ENCODE measurements around the gene TMEM52.
"Not testable (repeated sequence)": the region's sequence is repeated elsewhere in the genome, so short reads cannot be mapped to it uniquely, and the experiment has no call there.

Gene TMEM52

DNA sequence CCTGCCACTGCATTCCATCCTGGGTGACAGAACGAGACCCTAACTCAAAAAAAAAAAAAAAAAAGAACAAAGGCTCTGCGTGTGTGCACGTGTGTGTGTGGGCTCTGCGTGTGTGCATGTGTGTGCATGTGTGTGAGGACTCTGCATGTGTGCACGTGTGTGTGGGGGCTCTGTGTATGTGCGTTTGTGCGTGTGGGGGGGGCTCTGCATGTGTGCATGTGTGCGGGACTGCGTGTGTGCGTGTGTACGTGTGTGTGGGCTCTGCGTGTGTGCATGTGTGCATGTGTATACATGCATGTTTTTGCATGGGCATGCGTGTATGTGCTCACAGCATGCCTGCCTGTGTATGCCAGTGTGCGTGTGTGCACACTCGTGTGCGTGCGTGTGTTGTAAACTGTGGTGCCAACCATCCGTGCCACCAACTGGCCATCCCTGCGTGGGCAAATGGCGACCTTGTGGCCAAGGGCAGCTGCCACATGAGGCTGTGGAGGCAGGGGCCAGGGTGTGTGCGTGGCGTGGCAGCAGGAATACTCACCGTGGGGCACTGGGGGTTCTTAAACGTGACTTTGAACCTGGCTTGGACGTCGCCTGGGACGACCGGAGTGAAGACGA, 26.8 kb upstream of the TMEM52 start:
- no peak for DNase-seq (ENCODE audit: low read depth)

DNA sequence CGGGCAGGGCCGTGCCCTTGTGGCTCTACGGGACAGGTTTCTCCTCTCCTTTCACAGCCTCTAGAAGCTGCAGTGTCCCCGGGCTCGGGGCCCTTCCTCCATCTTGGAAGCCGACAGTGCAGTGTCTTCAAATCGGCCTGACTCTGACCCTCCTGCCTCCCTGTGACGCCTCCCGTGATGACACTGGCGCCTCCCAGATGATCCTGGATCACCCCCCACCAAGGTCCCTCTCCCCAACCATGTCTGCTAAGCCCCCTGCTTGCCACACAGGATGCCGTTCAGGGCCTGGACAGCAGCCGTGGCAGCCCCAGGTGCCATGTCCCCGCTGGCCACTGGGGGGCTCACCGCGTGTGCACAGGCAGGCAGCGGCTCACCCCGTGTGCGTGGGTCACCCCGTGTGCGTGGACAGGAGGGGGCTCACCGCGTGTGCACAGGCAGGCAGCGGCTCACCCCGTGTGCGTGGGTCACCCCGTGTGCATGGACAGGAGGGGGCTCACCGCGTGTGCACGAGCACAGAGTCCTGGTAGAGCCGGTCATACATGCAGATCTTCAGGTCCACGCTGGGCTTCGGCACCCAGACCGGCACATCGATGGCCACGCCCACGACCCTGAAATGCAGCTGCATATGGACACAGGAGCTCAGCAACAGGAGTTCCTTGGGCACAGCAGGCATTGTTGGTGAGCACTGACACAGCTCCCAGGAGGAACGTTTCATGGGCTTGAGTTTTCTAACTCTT, 24.9 kb upstream of the TMEM52 start:
- peak; percentile 44 for DNase-seq (ENCODE audit: low read depth)

DNA sequence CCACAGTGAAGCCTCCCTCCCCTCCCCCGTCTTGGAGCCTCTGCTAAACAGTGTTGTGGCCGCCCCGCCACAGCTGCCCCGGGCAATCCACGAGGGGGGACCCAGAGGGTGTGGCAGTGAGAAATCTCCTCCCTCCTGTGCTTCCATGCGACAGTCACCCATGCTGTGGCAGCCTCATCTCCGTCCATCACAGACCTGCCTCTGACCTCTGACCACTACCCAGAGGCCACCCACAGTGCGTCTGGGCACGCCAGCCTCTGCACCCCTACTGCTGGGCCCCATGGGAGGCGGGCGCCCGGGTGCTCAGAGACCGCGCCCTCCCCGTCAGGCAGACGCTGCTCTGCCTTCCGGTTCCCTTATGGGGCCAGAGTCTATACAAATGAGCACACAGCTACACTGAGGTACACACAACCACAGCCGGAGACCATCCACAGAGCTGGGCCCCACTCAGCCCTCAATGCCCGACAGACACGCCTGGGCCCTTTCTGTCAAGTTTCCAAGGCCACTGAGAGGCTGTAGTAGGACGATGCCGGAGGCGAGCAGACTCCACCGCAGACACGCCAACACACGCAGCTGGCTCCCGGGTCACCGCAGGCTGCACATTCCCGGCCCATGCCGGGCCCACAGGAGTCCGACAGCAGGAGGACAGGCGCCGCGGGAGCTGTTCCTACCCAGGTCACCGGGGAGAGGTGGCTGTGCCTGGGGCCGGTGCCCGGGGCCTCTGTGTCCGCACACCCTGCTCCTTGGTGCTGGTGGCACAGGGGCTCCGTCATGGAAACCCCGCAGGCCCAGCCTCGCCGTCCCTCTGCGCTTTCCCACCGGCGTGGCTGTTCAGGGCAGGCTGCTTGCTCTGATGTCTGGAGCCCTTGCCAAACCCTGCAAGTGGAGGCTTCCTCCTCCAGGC, 23.9 kb upstream of the TMEM52 start:
- no peak for DNase-seq (ENCODE audit: low read depth)

- no peak for DNase-seq (ENCODE audit: low read depth)
These were observed 23.0 kb upstream of the TMEM52 start for GRCh38 chr1:1941868-1942752.

GRCh38 chr1:1941211-1941841, 22.2 kb upstream of the TMEM52 start:
- DNase-seq (ENCODE audit: low read depth) = no peak

DNA sequence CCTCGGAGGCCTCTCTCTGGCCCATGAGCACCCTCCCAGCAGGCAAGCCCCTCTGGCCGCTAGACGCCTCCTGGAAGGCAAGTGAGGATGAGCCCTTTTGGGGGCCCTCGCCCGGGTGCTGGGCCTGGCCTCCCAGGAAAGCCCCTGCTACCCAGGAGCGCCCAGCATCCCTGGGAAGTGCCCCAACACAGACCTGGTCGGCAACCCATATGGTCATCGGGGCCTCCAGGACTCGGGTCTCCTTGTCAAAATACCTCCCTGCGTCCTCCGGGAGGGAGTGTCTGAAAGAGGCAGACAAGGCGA, 21.0 kb upstream of the TMEM52 start:
- no peak for DNase-seq (ENCODE audit: low read depth)

DNA sequence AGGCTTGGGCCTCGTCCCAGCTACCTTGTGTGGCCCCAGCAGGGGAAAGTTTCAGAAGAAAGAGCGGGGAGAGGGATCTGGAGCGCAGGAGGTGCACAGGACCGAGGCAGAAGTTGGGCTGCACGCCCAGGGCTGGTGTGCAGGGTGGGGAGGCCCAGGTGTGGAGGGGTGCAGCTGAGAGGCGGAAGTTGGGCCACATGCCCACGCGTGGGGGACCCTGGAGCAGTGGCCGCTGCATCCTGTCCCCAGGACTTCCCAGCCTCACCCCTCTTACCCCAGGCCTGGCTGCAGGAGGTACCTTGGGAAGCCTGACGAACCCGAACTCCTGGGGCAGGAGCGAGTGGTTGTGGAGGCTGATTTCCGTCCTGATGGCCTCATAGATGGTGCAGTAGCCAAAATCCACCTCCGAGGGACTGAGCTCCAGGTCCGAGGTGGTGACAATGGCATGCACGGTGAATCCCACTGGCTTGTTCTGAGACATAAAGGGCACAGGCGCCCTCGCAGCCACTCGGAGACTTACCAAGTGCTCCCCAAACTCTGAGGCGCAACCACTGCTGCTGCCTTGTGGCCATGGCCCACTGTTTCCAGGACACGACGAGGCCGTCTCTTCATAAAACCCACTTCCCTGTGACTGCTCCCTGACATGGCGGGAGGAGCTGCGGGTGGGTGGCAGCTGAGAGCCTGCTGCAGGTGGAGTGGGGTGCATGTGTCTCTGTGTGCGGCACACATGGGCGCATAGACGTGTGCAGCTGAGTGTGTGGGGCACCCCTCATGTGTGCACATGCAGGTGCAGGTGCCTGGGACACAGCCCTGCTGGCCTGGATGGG, 20.4 kb upstream of the TMEM52 start:
- no peak for DNase-seq (ENCODE audit: low read depth)

- DNase-seq (ENCODE audit: low read depth) = no peak
These were observed 19.7 kb upstream of the TMEM52 start for GRCh38 chr1:1938613-1939295.

DNA sequence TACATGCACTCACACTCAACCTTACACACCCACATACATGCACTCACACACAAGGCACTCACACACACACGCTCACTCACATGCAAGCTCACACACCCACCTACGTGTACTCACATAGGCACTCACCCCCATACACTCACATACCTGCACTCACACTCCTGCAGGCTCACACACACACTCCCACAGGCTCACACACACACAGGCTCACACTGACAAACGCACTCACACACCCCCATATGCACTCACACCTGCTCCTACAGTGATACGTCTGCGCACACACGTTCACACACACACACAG, 19.1 kb upstream of the TMEM52 start:
- DNase-seq (ENCODE audit: low read depth) = no peak

DNA sequence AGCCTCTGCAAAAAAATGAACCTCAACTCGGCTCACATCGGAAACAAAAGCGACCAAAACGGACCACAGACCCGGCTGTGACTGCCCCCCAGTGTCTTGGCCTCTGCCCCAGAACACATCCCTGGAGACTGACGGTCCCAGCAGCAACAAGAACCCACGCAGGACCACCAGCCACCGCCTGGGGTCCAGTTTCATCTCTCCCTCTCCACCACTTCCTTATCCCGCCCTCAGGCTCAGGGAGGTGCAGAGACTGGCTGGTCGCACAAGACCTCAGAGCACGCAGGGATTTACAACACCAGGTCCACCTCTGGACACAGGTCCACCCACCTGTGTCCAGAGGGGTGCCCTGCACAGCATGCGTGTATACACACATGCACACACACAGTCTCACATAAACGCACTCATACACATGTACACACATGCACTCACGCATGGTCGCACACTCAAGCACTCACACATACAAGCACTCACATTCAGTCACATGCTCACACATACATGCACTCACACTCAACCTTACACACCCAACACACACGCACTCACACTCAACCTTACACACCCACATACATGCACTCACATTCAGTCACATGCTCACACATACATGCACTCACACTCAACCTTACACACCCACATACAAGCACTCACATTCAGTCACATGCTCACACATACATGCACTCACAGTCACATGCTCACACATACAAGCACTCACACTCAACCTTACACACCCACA, 18.6 kb upstream of the TMEM52 start:
- DNase-seq (ENCODE audit: low read depth) = no peak

DNA sequence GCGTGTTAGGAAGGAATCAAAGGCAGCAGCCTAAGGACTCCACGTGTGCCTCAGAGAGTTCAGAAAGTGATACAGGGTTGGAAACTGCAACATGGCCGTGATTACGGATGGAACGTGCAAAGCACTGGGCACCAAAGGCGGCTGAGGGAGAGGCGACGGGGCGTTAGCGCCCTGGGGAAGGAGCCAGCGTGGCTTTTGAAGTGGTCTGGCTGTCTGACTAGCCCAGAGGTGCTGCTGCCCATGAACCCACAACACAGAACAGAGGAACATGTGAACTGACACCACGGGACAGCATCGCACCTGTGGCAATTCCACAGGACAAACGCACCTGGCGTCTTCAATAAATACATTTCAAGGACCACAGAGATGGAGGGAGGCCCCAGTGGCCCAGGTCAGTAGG, 18.0 kb upstream of the TMEM52 start:
- DNase-seq (ENCODE audit: low read depth) = no peak

DNA sequence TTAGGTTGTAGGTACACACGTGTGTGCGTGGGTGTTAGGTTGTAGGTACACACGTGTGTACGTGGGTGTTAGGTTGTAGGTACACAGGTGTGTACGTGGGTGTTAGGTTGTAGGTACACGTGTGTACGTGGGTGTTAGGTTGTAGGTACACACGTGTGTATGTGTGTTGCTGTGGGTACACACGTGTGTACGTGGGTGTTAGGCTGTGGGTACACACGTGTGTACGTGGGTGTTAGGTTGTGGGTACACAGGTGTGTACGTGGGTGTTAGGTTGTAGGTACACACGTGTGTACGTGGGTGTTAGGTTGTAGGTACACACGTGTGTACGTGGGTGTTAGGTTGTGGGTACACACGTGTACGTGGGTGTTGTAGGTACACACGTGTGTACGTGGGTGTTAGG, 15.8 kb upstream of the TMEM52 start:
- DNase-seq (ENCODE audit: low read depth) = not testable (repeated sequence)

- no peak for DNase-seq (ENCODE audit: low read depth)
These were observed 10.8 kb upstream of the TMEM52 start for GRCh38 chr1:1929639-1930545.

DNA sequence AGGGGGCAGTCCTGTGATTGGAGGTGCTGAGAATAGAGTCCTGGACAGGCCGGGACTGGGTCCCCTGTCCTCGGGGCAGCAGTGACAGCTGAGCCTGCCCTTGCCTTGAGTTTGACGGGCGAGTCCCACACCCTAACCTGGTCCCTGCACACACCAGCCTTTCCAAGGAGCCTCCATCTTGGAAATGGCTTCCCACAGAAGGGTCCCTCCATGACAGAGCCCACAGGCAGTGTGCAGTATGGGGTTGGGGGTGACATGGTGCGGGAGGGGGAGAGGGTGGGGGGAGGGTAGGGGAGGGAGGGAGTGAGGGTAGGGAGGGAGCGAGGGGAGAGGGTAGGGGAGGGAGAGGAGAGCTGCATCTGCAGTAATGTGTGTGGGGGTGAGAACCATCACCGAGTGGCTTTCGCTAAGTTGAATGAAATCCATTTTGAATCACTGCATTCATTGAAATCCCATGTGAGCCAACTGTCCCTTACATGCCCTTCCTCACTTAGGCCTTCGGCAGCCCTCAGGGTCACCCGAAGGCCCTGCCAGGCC, 10.1 kb upstream of the TMEM52 start:
- no peak for DNase-seq (ENCODE audit: low read depth)

- DNase-seq (ENCODE audit: low read depth) = no peak
These were observed 9.4 kb upstream of the TMEM52 start for GRCh38 chr1:1928231-1929101.

DNA sequence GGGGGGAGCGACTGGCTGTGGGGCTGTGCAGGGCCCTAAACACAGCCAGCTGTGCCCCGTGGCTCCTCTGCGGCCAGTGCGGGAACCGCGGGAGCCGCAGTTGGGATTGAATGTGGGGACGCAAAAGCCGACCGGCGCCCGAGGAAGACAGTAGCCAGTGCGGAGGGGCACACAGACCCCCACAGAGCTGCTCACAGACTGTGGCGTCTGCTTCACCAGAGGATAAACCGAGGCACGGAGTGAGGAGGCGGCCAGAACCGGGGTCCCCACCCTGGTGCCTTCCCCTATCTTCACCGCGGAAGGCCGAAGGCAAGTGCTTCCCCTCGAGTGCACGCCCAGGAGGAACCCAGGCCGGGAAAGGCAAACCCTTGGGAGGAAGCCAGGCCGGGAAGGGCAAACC, 8.7 kb upstream of the TMEM52 start:
- no peak for DNase-seq (ENCODE audit: low read depth)
